A549 (cell line): ENCODE data around the gene CACNA1H. TPM values are rescaled to one million over a fixed set of nuclear protein-coding genes. Genes with fewer than 3 reads are reported as not detected.
"Not testable (repeated sequence)": the region's sequence is repeated elsewhere in the genome, so short reads cannot be mapped to it uniquely, and the experiment has no call there.

Experiments
- ATAC-seq, 2 experiments: fragments of 200-7000 bp in 1 of 2; fragments of >200 bp in 1 of 2; cut with Nextera tagmentation in 1 of 2; cut with Tn5 transposase in 1 of 2; 3 replicates each; pipeline versions ENCODE4 v1.8.0 to v1.9.1; 2018 to 2020; ENCODE audit warnings: mild to moderate bottlenecking in 1 of 2, moderate library complexity in 1 of 2
- CTCF ChIA-PET: fragments of 300-600 bp; sonication (Branson Sonifier 250); formaldehyde crosslinking; extraction: SDS; loops from one replicate; lab custom pipeline; 2021; ENCODE audit warnings: antibody characterized with exemption, inconsistent platforms; lab: Yijun Ruan, JAX
- POLR2A ChIA-PET: fragments of 350-600 bp; formaldehyde crosslinking; extraction: SDS; loops from one replicate; lab custom pipeline; 2021; ENCODE audit warnings: antibody characterized with exemption, inconsistent platforms; lab: Yijun Ruan, JAX
- DNase-seq, 2 experiments: peaks; one replicate each; pipeline versions ENCODE4 v3.0.0 to v3.0.0-alpha.2; 2011 to 2016; ENCODE audit warnings: low read depth in 1 of 2, low spot score in 1 of 2
- FAIRE-seq: peaks from 2 replicates; lab custom pipeline; 2011; peaks lifted over from hg19 to GRCh38; lab: Jason Lieb, UNC
- H3K27ac ChIP-seq, 2 experiments: fragments of >200 bp; sonication (Bioruptor Twin); formaldehyde crosslinking; 3 replicates each; pipeline ENCODE4 v1.5.1; 2016 to 2017
- H3K4me1 ChIP-seq: fragments of >200 bp; sonication (Bioruptor Twin); formaldehyde crosslinking; 3 replicates; pipeline ENCODE4 v1.6.1; 2016
- H3K4me2 ChIP-seq: fragments of >200 bp; sonication (Bioruptor Twin); formaldehyde crosslinking; 3 replicates; pipeline ENCODE4 v1.6.1; 2016
- H3K4me3 ChIP-seq: fragments of >200 bp; sonication (Bioruptor Twin); formaldehyde crosslinking; 3 replicates; pipeline ENCODE4 v1.5.1; 2016
- H3K9me3 ChIP-seq: fragments of >200 bp; sonication (Bioruptor Twin); formaldehyde crosslinking; 3 replicates; pipeline ENCODE4 v1.6.1; 2016
- BCL3 ChIP-seq: fragments of >200 bp; sonication (Bioruptor Twin); formaldehyde crosslinking; IDR thresholded peaks from 3 replicates; pipeline ENCODE4 v1.6.1; 2016
- CBX8 ChIP-seq: fragments of 200-600 bp; sonication (generic); IDR thresholded peaks from 2 replicates; pipeline ENCODE4 v1.6.1; 2016
- CEBPB ChIP-seq, 2 experiments: fragments of >200 bp in 1 of 2; sonication (Bioruptor Twin) in 1 of 2; formaldehyde crosslinking in 1 of 2; IDR thresholded peaks; 2 replicates each; pipeline ENCODE4 v1.6.1; 2012 to 2016
- CHD4 ChIP-seq: fragments of 200-600 bp; sonication (generic); IDR thresholded peaks from 2 replicates; pipeline ENCODE4 v1.6.1; 2016; ENCODE audit warnings: antibody characterized with exemption, mild to moderate bottlenecking, borderline replicate concordance
- EHF ChIP-seq: fragments of 250-450 bp; sonication (Bioruptor Pico); IDR thresholded peaks from 2 replicates; pipeline ENCODE4 v1.5.0; 2020; ENCODE audit warnings: mild to moderate bottlenecking
- EP300 ChIP-seq, 2 experiments: fragments of >200 bp; sonication (Bioruptor Twin); formaldehyde crosslinking; IDR thresholded peaks; 2 replicates in 1 of 2; 3 replicates in 1 of 2; pipeline ENCODE4 v1.6.1; 2016 to 2017
- FOXS1 ChIP-seq: fragments of 250-450 bp; sonication (Bioruptor Pico); IDR thresholded peaks from 2 replicates; pipeline ENCODE4 v1.5.0; 2020; ENCODE audit warnings: mild to moderate bottlenecking, moderate library complexity
- JUN ChIP-seq, 2 experiments: fragments of >200 bp; sonication (Bioruptor Twin); formaldehyde crosslinking; IDR thresholded peaks; 2 replicates in 1 of 2; 3 replicates in 1 of 2; pipeline ENCODE4 v1.6.1; 2016 to 2017
- KDM5A ChIP-seq: fragments of 200-600 bp; sonication (generic); IDR thresholded peaks from 2 replicates; pipeline ENCODE4 v1.6.1; 2016; ENCODE audit warnings: antibody characterized with exemption, mild to moderate bottlenecking
- MAFK ChIP-seq: fragments of 450-650 bp; IDR thresholded peaks from 2 replicates; pipeline ENCODE4 v1.6.1; 2014; ENCODE audit not compliant: partially characterized antibody
- MAZ ChIP-seq: fragments of 150-350 bp; IDR thresholded peaks from 2 replicates; pipeline ENCODE4 v1.6.1; 2014; ENCODE audit warnings: antibody characterized with exemption, low read depth, low read length, borderline replicate concordance
- NPAS2 ChIP-seq: fragments of 250-450 bp; sonication (Bioruptor Pico); IDR thresholded peaks from 2 replicates; pipeline ENCODE4 v1.8.0; 2022; ENCODE audit warnings: mild to moderate bottlenecking, moderate library complexity, borderline replicate concordance
- PHF8 ChIP-seq: fragments of 200-600 bp; sonication (generic); IDR thresholded peaks from 2 replicates; pipeline ENCODE4 v1.6.1; 2016; ENCODE audit warnings: low read depth, mild to moderate bottlenecking, antibody characterized with exemption, moderate library complexity, borderline replicate concordance
- POLR2A ChIP-seq: IDR thresholded peaks from 2 replicates; pipeline ENCODE4 v1.6.1; 2012; ENCODE audit warnings: mild to moderate bottlenecking, low read length
- RARB ChIP-seq: fragments of 250-450 bp; sonication (Bioruptor Pico); IDR thresholded peaks from 2 replicates; pipeline ENCODE4 v1.8.0; 2021; ENCODE audit warnings: mild to moderate bottlenecking, moderate library complexity
- REST ChIP-seq: fragments of 200-600 bp; sonication (generic); IDR thresholded peaks from 2 replicates; pipeline ENCODE4 v1.6.1; 2016; ENCODE audit warnings: antibody characterized with exemption, mild to moderate bottlenecking, moderate library complexity
- USF2 ChIP-seq: fragments of 450-650 bp; IDR thresholded peaks from 2 replicates; pipeline ENCODE4 v1.6.1; 2014; ENCODE audit warnings: antibody characterized with exemption
- ZFP36 ChIP-seq: fragments of 450-650 bp; IDR thresholded peaks from 2 replicates; pipeline ENCODE4 v1.6.1; 2014; ENCODE audit warnings: borderline replicate concordance; ENCODE audit not compliant: partially characterized antibody
- WGBS: methylation state at CpG from one replicate; pipeline ENCODE4 v1.1.6; 2017; ENCODE audit errors: missing lambda C conversion rate; 5-methylcytosine and 5-hydroxymethylcytosine counted together
- polyA plus RNA-seq, 4 experiments: library from polyadenylated mRNA; depleted of rRNA in 3 of 4; stranded (reverse); fragments of >200 nt; fragmentation: RNase III in 1 of 4; extraction: RNeasy Plus Mini Kit Qiagen cat#74134 plus additional on column Dnase treatment in 1 of 4; gene quantifications; 2 replicates in 3 of 4; 3 replicates in 1 of 4; pipeline ENCODE4 v1.2.3, GENCODE V29; 2011 to 2017
- TF ChIP-seq, protein P1 (sequence below): fragments of >200 bp; sonication (Bioruptor Twin); formaldehyde crosslinking; IDR thresholded peaks from 3 replicates; pipeline ENCODE4 v1.5.1; 2016

The CACNA1H gene
- polyA plus RNA-seq, 2 of the 4 experiments (the other 2 are of a cell fraction), result 7.2 to 15.8 TPM

DNA sequence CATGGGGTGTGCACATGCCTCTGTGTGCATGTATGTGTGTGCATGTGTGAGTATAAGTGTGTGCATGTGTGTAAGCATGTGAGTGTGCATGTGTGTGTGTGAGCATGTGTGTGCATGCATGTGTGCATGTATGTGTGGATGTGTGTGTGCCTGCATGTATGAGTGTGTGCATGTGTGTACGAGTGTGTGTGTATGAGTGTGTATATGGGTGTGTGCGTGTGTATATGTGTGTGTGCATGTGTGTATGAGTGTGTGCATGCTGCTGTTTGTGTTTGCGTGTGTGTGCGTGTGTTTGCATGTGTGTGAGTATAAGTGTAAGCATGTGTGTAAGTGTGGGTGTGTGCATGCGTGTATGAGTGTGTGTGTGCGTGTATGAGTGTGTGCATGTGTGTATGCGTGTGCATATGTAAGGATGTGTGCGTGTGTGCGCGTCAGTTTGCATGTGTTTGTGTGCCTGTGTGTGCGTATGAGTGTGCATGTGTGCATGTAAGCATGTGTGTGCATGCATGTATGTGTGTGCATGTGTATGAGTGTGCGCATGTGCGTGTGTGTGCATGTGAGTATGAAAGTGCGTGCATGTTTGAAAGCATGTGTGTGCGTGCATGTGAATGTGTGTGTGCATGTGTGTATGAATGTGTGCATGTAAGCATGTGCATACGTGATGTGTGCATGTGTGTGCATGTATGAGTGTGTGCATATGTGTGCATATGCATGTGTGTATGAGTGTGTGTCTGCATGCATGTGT is 111.6 kb downstream of the CACNA1H start (continued):
- TF ChIP-seq, protein P1, sequence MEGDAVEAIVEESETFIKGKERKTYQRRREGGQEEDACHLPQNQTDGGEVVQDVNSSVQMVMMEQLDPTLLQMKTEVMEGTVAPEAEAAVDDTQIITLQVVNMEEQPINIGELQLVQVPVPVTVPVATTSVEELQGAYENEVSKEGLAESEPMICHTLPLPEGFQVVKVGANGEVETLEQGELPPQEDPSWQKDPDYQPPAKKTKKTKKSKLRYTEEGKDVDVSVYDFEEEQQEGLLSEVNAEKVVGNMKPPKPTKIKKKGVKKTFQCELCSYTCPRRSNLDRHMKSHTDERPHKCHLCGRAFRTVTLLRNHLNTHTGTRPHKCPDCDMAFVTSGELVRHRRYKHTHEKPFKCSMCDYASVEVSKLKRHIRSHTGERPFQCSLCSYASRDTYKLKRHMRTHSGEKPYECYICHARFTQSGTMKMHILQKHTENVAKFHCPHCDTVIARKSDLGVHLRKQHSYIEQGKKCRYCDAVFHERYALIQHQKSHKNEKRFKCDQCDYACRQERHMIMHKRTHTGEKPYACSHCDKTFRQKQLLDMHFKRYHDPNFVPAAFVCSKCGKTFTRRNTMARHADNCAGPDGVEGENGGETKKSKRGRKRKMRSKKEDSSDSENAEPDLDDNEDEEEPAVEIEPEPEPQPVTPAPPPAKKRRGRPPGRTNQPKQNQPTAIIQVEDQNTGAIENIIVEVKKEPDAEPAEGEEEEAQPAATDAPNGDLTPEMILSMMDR, result no peak
- TF ChIP-seq JUN (IDR thresholded peaks at IDR 0.05) (no peak), CHD4 (no peak), CBX8 (no peak), BCL3 (no peak)
- TF ChIP-seq, all 56 proteins: peak for 0

- ChIA-PET CTCF (interaction anchor here (0.8 kb wide), 1 partner anchor 208 kb away, joined by 3 read pairs; no protein-coding TSS in a partner anchor), POLR2A (no interaction called here)
- Histone ChIP-seq H3K9me3 (no peaks in the 10 kb centered on the region), H3K4me3 (no peak overlapping the region), H3K27ac (no peak overlapping the region), H3K4me2 (no peak overlapping the region), H3K4me1 (no peaks in the 10 kb centered on the region)
- DNase-seq (no peak), ATAC-seq (no peak), FAIRE-seq (no peak)
- 60% methylated on average over 9 of the region's 13 CpGs for WGBS
- TF ChIP-seq EP300 (IDR thresholded peaks at IDR 0.05) (no peak), NPAS2 (CRISPR knock-in tag) (no peak), ZFP36 (no peak), MAFK (no peak), PHF8 (no peak), KDM5A (no peak), MAZ (no peak)
Measured at GRCh38 chr16:1265090-1265630, 112.3 kb downstream of the CACNA1H start.

DNA sequence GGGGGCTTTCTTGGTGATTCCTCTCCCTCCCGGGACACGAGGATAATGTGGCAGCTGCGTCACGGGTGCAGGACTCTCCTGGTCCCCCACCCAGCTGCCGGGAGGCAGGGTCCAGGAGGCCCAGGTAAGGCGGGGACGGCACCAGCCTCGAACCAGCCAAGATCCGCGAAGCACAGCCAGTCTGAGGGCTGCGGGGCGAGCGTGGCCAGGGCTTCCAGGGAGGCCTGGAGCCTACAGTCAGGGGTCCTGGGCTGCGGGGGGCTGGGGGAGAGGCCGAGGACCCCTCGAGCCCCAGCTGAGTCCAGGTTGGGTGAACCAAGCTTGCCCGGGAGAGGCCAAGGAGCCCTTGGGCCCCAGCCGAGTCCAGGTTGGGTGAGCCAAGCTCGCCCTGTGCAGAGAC is 112.9 kb downstream of the CACNA1H start:
- no peak for TF ChIP-seq CEBPB (IDR thresholded peaks at IDR 0.05)
- no peak for TF ChIP-seq USF2
- no peak for TF ChIP-seq REST
- TF ChIP-seq POLR2A, result no peak
- TF ChIP-seq, protein P1, result no peak
- no peak for TF ChIP-seq EHF (CRISPR knock-in tag)
- TF ChIP-seq FOXS1 (CRISPR knock-in tag), result no peak
- no peak for TF ChIP-seq NPAS2 (CRISPR knock-in tag)
- TF ChIP-seq PHF8, result no peak
- TF ChIP-seq ZFP36, result no peak
- TF ChIP-seq RARB (CRISPR knock-in tag), result no peak
- ChIA-PET POLR2A (no interaction called here), CTCF (interaction anchor here (0.8 kb wide), 1 partner anchor 209 kb away, joined by 3 read pairs; no protein-coding TSS in a partner anchor)
- ATAC-seq (no peak), DNase-seq (no peak), FAIRE-seq (no peak)
- Histone ChIP-seq H3K4me1 (no peaks in the 10 kb centered on the region), H3K4me3 (no peak overlapping the region), H3K27ac (no peak overlapping the region), H3K4me2 (no peak overlapping the region), H3K9me3 (no peaks in the 10 kb centered on the region)
- 75% methylated on average over 9 of the region's 19 CpGs for WGBS

- CTCF ChIA-PET, result interaction anchor here (0.6 to 1.5 kb wide), 2 partner anchors 12 to 75 kb away, joined by 3 read pairs; no protein-coding TSS in a partner anchor
- H3K4me3 ChIP-seq, H3K4me1 ChIP-seq, H3K4me2 ChIP-seq, DNase-seq, FAIRE-seq, H3K27ac ChIP-seq, H3K9me3 ChIP-seq, ATAC-seq, POLR2A ChIA-PET: not testable (repeated sequence)
- 85% methylated on average over 7 of the region's 7 CpGs for WGBS
Measured at GRCh38 chr16:1269418-1269817, 116.5 kb downstream of the CACNA1H start.
